CD4-positive, CD25-positive, alpha-beta regulatory T cell (primary cell): ENCODE measurements around the gene TEX38. TPM values are rescaled to one million over a fixed set of nuclear protein-coding genes. Genes with fewer than 3 reads are reported as not detected.

Experiments used
- ATAC-seq, 2 donors: fragments of 150-1000 bp; cut with Tn5 transposase; one replicate each; pipeline ENCODE4 v1.10.0; 2021; ENCODE audit warnings: low read depth in 2 of 2, moderate number of reproducible peaks in 2 of 2, moderate library complexity in 1 of 2
- DNase-seq, 3 donors: peaks; one replicate each; pipeline versions ENCODE4 v3.0.0 to v3.0.0-alpha.2; 2012 to 2022; ENCODE audit warnings: mixed read lengths in 1 of 3
- H3K27ac ChIP-seq: one replicate; pipeline ENCODE4 v1.7.0; 2013; ENCODE audit warnings: mild to moderate bottlenecking, low read length; ENCODE audit not compliant: insufficient read depth, poor library complexity, severe bottlenecking
- H3K27me3 ChIP-seq: one replicate; pipeline ENCODE4 v1.7.0; 2013; ENCODE audit warnings: low read length; ENCODE audit not compliant: control insufficient read depth, insufficient read depth
- H3K36me3 ChIP-seq: one replicate; pipeline ENCODE4 v1.7.0; 2013; ENCODE audit warnings: mild to moderate bottlenecking, low read length, moderate library complexity; ENCODE audit not compliant: control insufficient read depth, insufficient read depth
- H3K4me1 ChIP-seq: 2 replicates; pipeline ENCODE4 v1.7.0; 2013; ENCODE audit warnings: mild to moderate bottlenecking, low read length; ENCODE audit not compliant: insufficient read depth, control insufficient read depth, poor library complexity, severe bottlenecking
- H3K4me3 ChIP-seq: one replicate; pipeline ENCODE4 v1.7.0; 2013; ENCODE audit warnings: low read depth, mild to moderate bottlenecking, low read length, moderate library complexity
- H3K9me3 ChIP-seq, 2 experiments: 1 replicate in 1 of 2; 2 replicates in 1 of 2; pipeline ENCODE4 v1.7.0; 2013; ENCODE audit warnings: low read length in 2 of 2, mild to moderate bottlenecking in 1 of 2, moderate library complexity in 1 of 2; ENCODE audit not compliant: control insufficient read depth in 2 of 2
- H3K27ac Mint-ChIP-seq, 3 donors: one replicate each; pipeline ENCODE4 v1.8.0; 2020 to 2022; ENCODE audit warnings: mild to moderate bottlenecking in 3 of 3, mixed read lengths in 3 of 3, moderate library complexity in 2 of 3
- H3K27me3 Mint-ChIP-seq: one replicate; pipeline ENCODE4 v1.8.0; 2022; ENCODE audit warnings: mild to moderate bottlenecking, mixed read lengths
- H3K36me3 Mint-ChIP-seq: one replicate; pipeline ENCODE4 v1.8.0; 2020; ENCODE audit warnings: mixed read lengths
- H3K4me1 Mint-ChIP-seq, 4 donors: one replicate each; pipeline ENCODE4 v1.8.0; 2020 to 2022; ENCODE audit warnings: mixed read lengths in 4 of 4, mild to moderate bottlenecking in 1 of 4
- H3K4me3 Mint-ChIP-seq, 4 donors: one replicate each; pipeline ENCODE4 v1.8.0; 2020 to 2022; ENCODE audit warnings: mild to moderate bottlenecking in 4 of 4, mixed read lengths in 4 of 4, moderate library complexity in 3 of 4
- H3K9me3 Mint-ChIP-seq, 7 donors: one replicate each; pipeline ENCODE4 v1.8.0; 2020 to 2022; ENCODE audit warnings: mixed read lengths in 7 of 7, mild to moderate bottlenecking in 3 of 7, moderate library complexity in 2 of 7
- polyA plus RNA-seq, 4 donors: library from polyadenylated mRNA; unstranded; fragments of 300-500 nt; fragmentation: Illumina TruSeq; gene quantifications; one replicate each; pipeline ENCODE4 v1.2.3, GENCODE V29; 2021
- total RNA-seq: library from RNA; stranded (reverse); gene quantifications from one replicate; pipeline ENCODE4 v1.2.3, GENCODE V29; 2022

Gene TEX38
- total and polyA plus RNA-seq, 5 donors from 2014 or later, result not detected

DNA sequence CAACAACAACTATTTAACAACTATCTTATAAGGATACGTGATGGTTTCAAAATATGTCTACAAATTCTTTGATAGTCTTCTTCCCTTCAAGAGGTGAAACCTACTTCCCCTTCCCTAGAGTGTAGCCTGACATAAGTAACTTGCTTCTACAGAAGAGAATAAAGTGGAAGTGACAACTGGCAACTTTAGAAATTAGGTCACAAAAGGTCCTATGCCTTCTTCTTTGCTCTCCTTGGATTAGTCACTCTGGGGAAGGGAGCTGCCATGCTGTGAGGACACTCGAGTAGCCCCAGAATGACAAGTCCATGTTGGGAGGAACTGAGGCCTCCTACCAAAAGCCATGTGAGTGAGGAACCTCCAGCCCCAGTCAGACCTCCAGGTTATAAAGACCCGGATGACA, 28.0 kb downstream of the TEX38 start:
- Histone ChIP-seq H3K36me3 (peaks cover 74% of the 10 kb centered on the region), H3K9me3 (no peaks in the 10 kb centered on the region), H3K4me3 (no peak overlapping the region), H3K4me1 (peaks cover 4% of the 10 kb centered on the region), H3K27me3 (no peaks in the 10 kb centered on the region), H3K27ac (no peak overlapping the region)
- peaks cover 0 to 3% (median 0%) of the 10 kb centered on the region in 7 donors for H3K9me3 Mint-ChIP-seq
- H3K36me3 Mint-ChIP-seq, result peaks cover 41% of the 10 kb centered on the region
- H3K4me3 Mint-ChIP-seq, result no peak overlapping the region
- H3K27ac Mint-ChIP-seq, result peak overlapping the region in 1 of 3 donors; percentile 34
- no peaks in the 10 kb centered on the region for H3K27me3 Mint-ChIP-seq
- peak in 1 of 2 donors; percentile 16 for ATAC-seq
- no peak for DNase-seq
- peaks cover 15 to 58% (median 45%) of the 10 kb centered on the region in 4 donors for H3K4me1 Mint-ChIP-seq

DNA sequence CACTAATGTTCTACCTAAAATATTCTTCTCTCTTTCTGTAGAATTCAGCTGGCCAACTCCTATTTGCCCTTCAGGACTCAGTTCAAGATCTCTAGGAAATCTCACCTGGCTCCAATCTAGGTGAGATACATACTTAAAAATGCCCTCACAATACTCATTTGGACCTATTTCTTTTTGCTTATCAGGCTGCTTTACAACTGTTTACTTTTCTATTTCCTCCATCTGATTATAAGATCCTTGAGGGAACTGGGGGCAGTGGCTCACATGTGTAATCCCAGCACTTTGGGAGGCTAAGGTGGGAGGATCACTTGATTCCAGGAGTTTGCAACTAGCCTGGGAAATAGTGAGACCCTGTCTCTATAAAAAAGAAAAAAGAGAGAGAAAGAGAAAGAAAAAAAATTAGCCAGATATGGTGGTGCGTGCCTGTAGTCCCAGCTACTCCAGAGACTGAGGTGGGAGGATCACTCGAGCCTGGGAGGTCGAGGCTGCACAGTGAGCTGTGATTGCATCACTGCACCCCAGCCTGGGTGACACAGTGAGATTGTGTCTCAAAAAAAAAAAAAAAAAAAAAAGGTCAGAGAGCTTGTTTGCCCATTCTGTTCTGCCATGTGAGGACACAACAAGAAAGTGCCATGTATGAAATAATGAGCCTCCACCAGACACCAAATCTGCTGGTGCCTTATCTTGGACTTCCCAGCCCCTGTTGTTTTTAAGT, 32.4 kb downstream of the TEX38 start:
- Mint-ChIP-seq H3K27me3 (no peaks in the 10 kb centered on the region), H3K4me3 (no peak overlapping the region), H3K9me3 (no peaks in the 10 kb centered on the region), H3K27ac (peak overlapping the region in 1 of 3 donors; percentile 44), H3K4me1 (peaks cover 17 to 58% (median 43%) of the 10 kb centered on the region in 4 donors), H3K36me3 (peaks cover 28% of the 10 kb centered on the region)
- Histone ChIP-seq H3K4me1 (peaks cover 4% of the 10 kb centered on the region), H3K27me3 (no peaks in the 10 kb centered on the region), H3K9me3 (no peaks in the 10 kb centered on the region), H3K27ac (no peak overlapping the region), H3K4me3 (no peak overlapping the region), H3K36me3 (peaks cover 81% of the 10 kb centered on the region)
- DNase-seq (no peak), ATAC-seq (no peak)

DNA sequence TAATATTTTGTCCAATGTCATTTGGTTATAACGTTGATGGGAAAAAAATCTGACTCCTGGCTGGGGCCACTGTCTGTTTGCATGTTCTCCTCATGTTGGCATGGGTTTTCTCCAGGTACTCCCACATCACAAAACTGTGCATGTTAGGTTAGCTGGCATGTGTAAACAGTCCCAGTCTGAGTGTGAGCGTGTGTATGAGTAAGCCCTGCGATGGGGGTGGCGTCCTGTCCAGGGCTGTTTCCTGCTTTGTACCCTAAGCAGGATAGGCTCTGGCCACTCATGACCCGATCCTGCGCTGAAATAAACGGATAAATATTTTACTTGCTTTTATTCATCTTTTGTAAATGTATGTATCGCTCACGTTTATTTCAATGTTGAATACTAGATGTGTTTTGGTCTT, 33.8 kb downstream of the TEX38 start:
- no peaks in the 10 kb centered on the region for H3K27me3 ChIP-seq
- no peaks in the 10 kb centered on the region for H3K9me3 ChIP-seq
- Mint-ChIP-seq H3K36me3 (peaks cover 29% of the 10 kb centered on the region), H3K27ac (peak overlapping the region in 1 of 3 donors; percentile 74), H3K4me1 (peaks cover 17 to 53% (median 39%) of the 10 kb centered on the region in 4 donors), H3K4me3 (no peak overlapping the region), H3K9me3 (no peaks in the 10 kb centered on the region), H3K27me3 (no peaks in the 10 kb centered on the region)
- DNase-seq (no peak), ATAC-seq (no peak)
- H3K4me3 ChIP-seq, result no peak overlapping the region
- no peak overlapping the region for H3K27ac ChIP-seq
- H3K4me1 ChIP-seq, result peaks cover 4% of the 10 kb centered on the region
- H3K36me3 ChIP-seq, result peaks cover 76% of the 10 kb centered on the region

DNA sequence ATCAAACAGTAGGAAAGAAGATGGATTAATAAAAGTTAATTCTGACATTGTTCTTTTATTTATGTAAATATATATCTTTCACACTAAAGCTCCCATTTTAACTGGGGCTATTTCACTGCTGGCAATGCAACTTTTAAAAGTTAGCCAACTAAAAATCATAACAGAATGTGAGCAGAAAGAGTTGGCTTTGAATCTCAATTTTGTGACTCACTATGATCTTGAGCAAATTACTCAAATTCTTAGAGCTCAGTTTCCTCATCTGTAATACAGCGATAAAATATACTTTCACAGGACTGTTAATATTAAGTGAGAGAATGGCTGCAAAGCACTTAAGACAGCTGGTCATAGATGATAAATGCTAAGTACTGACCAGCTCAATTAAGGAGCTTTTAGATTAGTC, 36.5 kb downstream of the TEX38 start:
- Histone ChIP-seq H3K4me3 (no peak overlapping the region), H3K4me1 (no peaks in the 10 kb centered on the region), H3K9me3 (no peaks in the 10 kb centered on the region), H3K27me3 (no peaks in the 10 kb centered on the region), H3K27ac (no peak overlapping the region), H3K36me3 (peaks cover 82% of the 10 kb centered on the region)
- H3K36me3 Mint-ChIP-seq, result peaks cover 38% of the 10 kb centered on the region
- DNase-seq, result no peak
- no peaks in the 10 kb centered on the region for H3K27me3 Mint-ChIP-seq
- H3K4me3 Mint-ChIP-seq, result no peak overlapping the region
- H3K27ac Mint-ChIP-seq, result peak overlapping the region in 1 of 3 donors; percentile 29
- ATAC-seq, result no peak
- H3K4me1 Mint-ChIP-seq, result peaks cover 28 to 45% (median 39%) of the 10 kb centered on the region in 4 donors
- no peaks in the 10 kb centered on the region for H3K9me3 Mint-ChIP-seq

DNA sequence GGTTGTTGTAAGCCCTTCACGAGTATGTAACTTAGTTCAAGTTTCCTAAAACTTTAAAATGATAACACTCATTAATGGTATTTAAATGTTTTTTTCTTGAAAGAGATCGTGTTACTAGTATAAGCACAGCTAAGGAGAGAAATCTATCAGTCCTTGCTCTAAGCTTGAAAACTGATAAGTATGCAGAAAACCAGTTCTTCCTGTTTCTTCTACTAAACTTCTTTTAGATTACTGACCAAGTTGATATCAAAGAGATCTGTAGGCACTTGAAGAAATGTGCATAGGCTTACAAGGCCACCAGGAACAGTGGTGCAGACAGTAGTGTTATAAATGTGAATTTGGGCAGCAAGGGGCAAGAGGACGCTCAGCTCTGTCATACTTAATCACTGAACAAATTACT, 43.3 kb downstream of the TEX38 start:
- Mint-ChIP-seq H3K27me3 (peaks cover 4% of the 10 kb centered on the region), H3K4me3 (peak overlapping the region in 1 of 4 donors; percentile 93), H3K27ac (no peak overlapping the region), H3K9me3 (peaks cover 0 to 1% (median 0%) of the 10 kb centered on the region in 7 donors), H3K36me3 (peaks cover 30% of the 10 kb centered on the region), H3K4me1 (peaks cover 50 to 72% (median 53%) of the 10 kb centered on the region in 4 donors)
- H3K27me3 ChIP-seq, result no peaks in the 10 kb centered on the region
- no peak overlapping the region for H3K27ac ChIP-seq
- no peak for ATAC-seq
- H3K4me3 ChIP-seq, result no peak overlapping the region
- peaks cover 58% of the 10 kb centered on the region for H3K36me3 ChIP-seq
- H3K9me3 ChIP-seq, result no peaks in the 10 kb centered on the region
- peaks cover 32% of the 10 kb centered on the region for H3K4me1 ChIP-seq
- no peak for DNase-seq

DNA sequence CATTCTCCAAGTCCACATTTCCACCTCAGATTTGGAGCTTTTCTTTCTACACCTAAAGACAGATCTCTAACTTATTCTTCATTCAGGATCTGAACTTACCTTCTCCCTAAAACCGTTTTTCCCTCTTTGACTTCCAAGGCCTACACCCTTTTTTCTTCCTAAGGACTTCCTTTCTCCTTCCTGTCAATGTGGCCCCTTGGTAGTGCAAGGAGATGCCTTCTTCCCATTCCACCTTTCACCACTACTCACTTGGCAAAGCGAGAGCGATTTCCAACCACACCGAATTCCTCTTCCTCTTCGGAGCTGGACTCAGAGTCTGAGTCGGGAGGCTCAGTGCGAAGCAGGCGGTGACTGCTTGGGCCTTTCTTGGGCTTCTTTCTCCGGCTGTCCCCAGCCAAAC, 46.0 kb downstream of the TEX38 start:
- Mint-ChIP-seq H3K27ac (peak overlapping the region; percentile 54 to 96 (median 91)), H3K9me3 (peaks cover 0 to 1% (median 0%) of the 10 kb centered on the region in 7 donors), H3K36me3 (peaks cover 22% of the 10 kb centered on the region), H3K4me1 (peaks cover 33 to 66% (median 38%) of the 10 kb centered on the region in 4 donors), H3K27me3 (peaks cover 4% of the 10 kb centered on the region), H3K4me3 (peak overlapping the region; percentile 93 to 96 (median 93))
- Histone ChIP-seq H3K9me3 (no peaks in the 10 kb centered on the region), H3K27me3 (no peaks in the 10 kb centered on the region), H3K36me3 (peaks cover 37% of the 10 kb centered on the region), H3K4me1 (peaks cover 32% of the 10 kb centered on the region), H3K4me3 (peak overlapping the region; percentile 95), H3K27ac (peak overlapping the region; percentile 84)
- ATAC-seq, result no peak
- no peak for DNase-seq

DNA sequence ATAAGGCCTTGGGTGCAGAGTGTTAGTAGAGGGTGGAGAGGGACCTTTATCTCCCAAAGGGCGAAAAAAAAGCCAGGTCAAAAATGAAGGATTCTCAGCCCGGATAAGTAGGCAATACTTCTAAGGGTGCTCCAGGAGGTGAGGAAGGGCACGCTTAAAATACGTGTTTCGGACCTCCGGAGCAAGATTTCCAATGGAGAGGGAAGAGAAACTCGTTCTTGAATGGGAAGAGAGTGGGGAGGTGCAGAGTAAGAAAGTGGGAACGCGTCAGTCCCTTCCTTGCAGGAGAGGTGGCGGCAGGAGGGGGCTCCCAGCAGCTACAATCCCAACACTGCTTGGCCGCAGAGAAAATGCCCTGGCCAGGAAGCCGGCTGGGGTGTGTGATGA, 46.7 kb downstream of the TEX38 start:
- Mint-ChIP-seq H3K4me3 (peak overlapping the region; percentile 93 to 96 (median 93)), H3K36me3 (peaks cover 19% of the 10 kb centered on the region), H3K4me1 (peaks cover 33 to 63% (median 38%) of the 10 kb centered on the region in 4 donors), H3K27me3 (peaks cover 4% of the 10 kb centered on the region), H3K27ac (peak overlapping the region; percentile 91 to 96 (median 94)), H3K9me3 (peaks cover 0 to 1% (median 0%) of the 10 kb centered on the region in 7 donors)
- no peaks in the 10 kb centered on the region for H3K27me3 ChIP-seq
- peak overlapping the region; percentile 95 for H3K4me3 ChIP-seq
- peak overlapping the region; percentile 84 for H3K27ac ChIP-seq
- H3K36me3 ChIP-seq, result peaks cover 31% of the 10 kb centered on the region
- DNase-seq, result peak in 1 of 3 donors; percentile 11
- no peak for ATAC-seq
- peaks cover 32% of the 10 kb centered on the region for H3K4me1 ChIP-seq
- H3K9me3 ChIP-seq, result no peaks in the 10 kb centered on the region
